OCI-LY1 (cell line): Measurements from ENCODE around the gene FBXW8.

Experiments
- CTCF ChIP-seq: fragments of 200-600 bp; sonication (generic), shearing (Covaris generic); IDR thresholded peaks from 2 replicates; pipeline ENCODE4 v1.5.1; 2017; ENCODE audit warnings: mild to moderate bottlenecking, antibody characterized with exemption, low read length, moderate library complexity, mixed read lengths
- EZH2 ChIP-seq: fragments of 200-600 bp; sonication (generic), shearing (Covaris generic); IDR thresholded peaks from 2 replicates; pipeline ENCODE4 v1.8.0; 2017; ENCODE audit warnings: borderline replicate concordance, mixed run types, mild to moderate bottlenecking, antibody characterized with exemption, low read length, moderate library complexity, mixed read lengths

GRCh38 chr12:116870306-116870705 lies 40.4 kb upstream of the FBXW8 start:
- no peak for TF ChIP-seq EZH2
- no peak for TF ChIP-seq CTCF
